Naive thymus-derived CD8-positive, alpha-beta T cell (primary cell): ENCODE measurements around the gene ZNF606. TPM values are rescaled to one million over a fixed set of nuclear protein-coding genes. Genes with fewer than 3 reads are reported as not detected.
A peak's percentile ranks its signal among the peaks of the same experiment; 100 is the strongest.

ENCODE experiments used
- ATAC-seq, 2 donors: fragments of 150-1000 bp; cut with Tn5 transposase in 1 of 2; sonication (Bioruptor Pico), chemical (Tn5 transposase) in 1 of 2; 1 replicate in 1 of 2; 2 replicates in 1 of 2; pipeline ENCODE4 v1.10.0; 2021; ENCODE audit warnings: mild to moderate bottlenecking in 2 of 2, moderate library complexity in 2 of 2
- POLR2A ChIA-PET: fragments of 350-600 bp; sonication (Branson Sonifier 250); formaldehyde crosslinking; loops from one replicate; lab custom pipeline; 2021; ENCODE audit warnings: antibody characterized with exemption; lab: Charles Lee
- DNase-seq, 10 donors: peaks; one replicate each; pipeline versions ENCODE4 v3.0.0 to v3.0.0-alpha.2; 2020 to 2022
- H3K27ac Mint-ChIP-seq, 10 donors: one replicate each; pipeline ENCODE4 v1.8.0; 2020 to 2022; ENCODE audit warnings: mild to moderate bottlenecking in 10 of 10, mixed read lengths in 10 of 10, moderate library complexity in 4 of 10, inconsistent platforms in 1 of 10
- H3K27me3 Mint-ChIP-seq, 5 donors: one replicate each; pipeline ENCODE4 v1.8.0; 2021 to 2022; ENCODE audit warnings: mixed read lengths in 5 of 5
- H3K36me3 Mint-ChIP-seq, 3 donors: one replicate each; pipeline ENCODE4 v1.8.0; 2020 to 2022; ENCODE audit warnings: mixed read lengths in 3 of 3, mild to moderate bottlenecking in 2 of 3, inconsistent platforms in 1 of 3
- H3K4me1 Mint-ChIP-seq, 4 donors: one replicate each; pipeline ENCODE4 v1.8.0; 2021 to 2022; ENCODE audit warnings: mixed read lengths in 4 of 4
- H3K4me3 Mint-ChIP-seq, 10 donors: one replicate each; pipeline ENCODE4 v1.8.0; 2020 to 2022; ENCODE audit warnings: mild to moderate bottlenecking in 10 of 10, mixed read lengths in 10 of 10, moderate library complexity in 6 of 10, inconsistent platforms in 1 of 10
- H3K9me3 Mint-ChIP-seq, 9 donors: one replicate each; pipeline ENCODE4 v1.8.0; 2020 to 2022; ENCODE audit warnings: mixed read lengths in 9 of 9, mild to moderate bottlenecking in 3 of 9, inconsistent platforms in 1 of 9, moderate library complexity in 1 of 9
- polyA plus RNA-seq, 3 donors: library from polyadenylated mRNA; unstranded; fragments of 300-500 nt; fragmentation: Illumina TruSeq; gene quantifications; one replicate each; pipeline ENCODE4 v1.2.3, GENCODE V29; 2021
- total RNA-seq, 8 experiments: library from RNA in 2 of 8; stranded (reverse) in 2 of 8; gene quantifications; one replicate each; pipeline ENCODE4 v1.2.3 and lab custom pipeline; 2021 to 2026

The ZNF606 gene
- total and polyA plus RNA-seq, 5 experiments from 2014 or later = 2.1 to 53.2 (median 6.5) TPM

DNA sequence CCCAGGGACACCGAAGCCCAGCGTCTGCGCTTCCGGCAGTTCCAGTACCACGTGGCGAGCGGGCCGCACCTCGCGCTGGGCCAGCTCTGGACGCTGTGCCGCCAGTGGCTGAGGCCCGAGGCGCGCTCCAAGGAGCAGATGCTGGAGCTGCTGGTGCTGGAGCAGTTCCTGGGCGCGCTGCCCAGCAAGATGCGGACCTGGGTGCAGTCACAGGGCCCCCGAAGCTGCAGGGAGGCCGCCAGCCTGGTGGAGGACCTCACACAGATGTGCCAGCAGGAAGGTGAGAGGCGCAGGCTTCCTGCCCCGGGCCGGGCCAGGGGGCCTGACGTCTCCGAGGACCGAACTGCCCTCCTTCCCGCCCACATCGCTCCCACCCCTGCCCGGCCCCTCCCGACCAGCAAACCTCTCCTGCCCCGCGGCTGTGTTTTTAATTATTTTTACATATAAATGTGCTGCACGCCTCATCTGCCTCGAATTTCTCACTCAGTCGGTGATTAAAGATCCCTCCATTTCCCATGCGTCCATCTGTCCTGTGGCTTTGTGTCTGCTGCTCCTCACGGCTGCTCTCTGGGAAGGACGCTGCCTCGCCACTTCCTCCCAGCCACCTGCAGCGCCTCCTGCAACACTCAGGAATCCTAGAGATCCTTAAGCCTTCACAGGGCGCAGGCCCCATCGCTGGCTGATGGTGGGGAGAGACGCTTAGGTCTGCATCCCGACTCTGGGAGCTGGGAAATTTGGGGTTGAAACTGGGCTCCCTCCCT is 35.5 kb upstream of the ZNF606 start:
- Mint-ChIP-seq H3K4me1 (peaks cover 0 to 10% (median 3%) of the 10 kb centered on the region in 4 donors), H3K27me3 (peaks cover 17 to 39% (median 38%) of the 10 kb centered on the region in 5 donors), H3K27ac (peak overlapping the region in 1 of 10 donors; percentile 62), H3K36me3 (peaks cover 30 to 40% (median 34%) of the 10 kb centered on the region in 3 donors), H3K9me3 (peaks cover 12 to 90% (median 38%) of the 10 kb centered on the region in 9 donors), H3K4me3 (no peak overlapping the region)
- POLR2A ChIA-PET = no interaction called here
- DNase-seq (no peak), ATAC-seq (no peak)

DNA sequence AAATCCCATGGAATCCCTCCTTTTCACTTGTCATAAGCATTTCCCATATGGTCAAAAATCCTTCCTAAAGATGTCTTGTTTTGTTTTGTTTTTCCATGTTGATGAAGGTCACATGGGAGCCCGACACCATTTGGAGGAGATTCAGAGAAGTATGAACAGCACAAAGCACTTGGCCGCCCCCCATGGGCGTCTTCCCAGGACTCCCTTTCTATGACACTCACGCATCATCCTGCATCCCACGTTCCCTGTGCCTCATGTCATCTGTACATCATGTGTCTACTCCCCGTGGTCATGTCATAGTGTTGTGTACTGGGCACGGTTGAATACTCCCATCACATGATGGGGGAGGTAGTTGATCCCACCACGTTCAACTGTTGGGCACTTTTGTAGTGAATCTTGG is 33.2 kb upstream of the ZNF606 start:
- H3K36me3 Mint-ChIP-seq = peaks cover 28 to 43% (median 32%) of the 10 kb centered on the region in 3 donors
- DNase-seq (no peak), ATAC-seq (no peak)
- H3K9me3 Mint-ChIP-seq = peaks cover 9 to 88% (median 36%) of the 10 kb centered on the region in 9 donors
- H3K27ac Mint-ChIP-seq = peak overlapping the region in 1 of 10 donors; percentile 58
- H3K4me1 Mint-ChIP-seq = peaks cover 0 to 10% (median 3%) of the 10 kb centered on the region in 4 donors
- POLR2A ChIA-PET = no interaction called here
- peaks cover 18 to 48% (median 36%) of the 10 kb centered on the region in 5 donors for H3K27me3 Mint-ChIP-seq
- peak overlapping the region in 2 of 10 donors; percentile 20 to 22 for H3K4me3 Mint-ChIP-seq

DNA sequence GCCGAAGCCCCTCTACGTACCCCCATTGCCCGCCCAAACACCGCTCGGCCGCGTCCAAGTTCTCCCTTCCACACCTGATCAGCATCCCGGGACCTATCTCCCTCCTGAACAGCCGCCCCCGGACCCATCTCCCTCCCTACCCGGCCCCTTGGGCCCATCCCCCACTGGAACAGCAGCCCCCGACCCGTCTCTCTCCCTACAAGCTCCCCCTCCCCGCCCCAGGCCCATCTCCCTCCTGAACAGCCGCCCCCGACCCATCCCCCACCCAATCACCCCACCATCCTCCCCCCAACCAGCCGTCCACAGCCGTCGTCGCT is 31.8 kb upstream of the ZNF606 start:
- peaks cover 10 to 88% (median 29%) of the 10 kb centered on the region in 9 donors for H3K9me3 Mint-ChIP-seq
- POLR2A ChIA-PET = interaction anchor here (1.0 kb wide), 1 partner anchor 25 kb away, joined by 3 read pairs; the partner anchor contains the start of gene ZNF135
- no peak overlapping the region for H3K27ac Mint-ChIP-seq
- ATAC-seq = no peak
- peaks cover 21 to 39% (median 33%) of the 10 kb centered on the region in 3 donors for H3K36me3 Mint-ChIP-seq
- peaks cover 18 to 48% (median 33%) of the 10 kb centered on the region in 5 donors for H3K27me3 Mint-ChIP-seq
- DNase-seq = no peak
- peaks cover 0 to 10% (median 4%) of the 10 kb centered on the region in 4 donors for H3K4me1 Mint-ChIP-seq
- H3K4me3 Mint-ChIP-seq = peak overlapping the region in 1 of 10 donors; percentile 58

DNA sequence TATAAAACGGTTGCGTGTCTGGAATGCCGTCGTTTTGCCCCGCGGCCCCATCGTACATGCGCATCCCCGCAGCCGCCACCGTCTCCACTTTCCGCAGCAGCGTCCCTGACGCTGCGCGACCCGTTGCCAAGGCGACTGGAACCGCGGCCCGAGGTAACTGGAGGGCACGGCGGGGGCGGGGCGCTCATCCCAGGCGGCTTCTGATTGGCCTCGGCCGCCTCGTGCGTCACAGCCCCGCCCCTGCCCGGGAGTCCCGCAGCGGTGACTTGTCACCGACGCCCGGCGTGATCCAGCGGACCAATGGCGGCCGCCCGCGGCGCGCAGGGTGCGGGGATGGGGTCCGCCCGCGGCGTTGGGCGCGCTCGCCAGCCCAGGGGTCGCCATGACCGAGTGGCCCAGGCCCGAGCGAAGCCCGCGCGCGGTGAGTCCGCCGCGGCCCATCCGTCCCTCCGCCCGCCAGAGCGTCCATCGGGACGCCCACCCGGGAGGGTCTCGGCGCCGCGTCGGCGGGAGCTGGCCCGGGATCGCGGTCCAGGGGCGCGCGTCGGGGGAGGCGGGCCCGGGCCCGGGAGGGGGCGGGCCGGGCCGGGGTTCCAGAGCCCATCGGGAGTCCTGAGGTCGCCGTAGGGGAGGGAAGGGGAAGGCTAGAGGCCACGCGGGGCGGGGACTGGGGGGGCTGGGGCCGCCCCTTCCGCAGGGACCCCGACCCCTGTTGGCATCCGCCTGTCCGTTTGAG is 31.3 kb upstream of the ZNF606 start, which contains the start of gene ZSCAN1:
Gene ZSCAN1, plus strand, starts transcription at position 285 of the 736 bp plus-strand sequence. CDS start 3,812 bp downstream, outside the sequence.
- H3K27me3 Mint-ChIP-seq = peaks cover 18 to 47% (median 33%) of the 10 kb centered on the region in 5 donors
- H3K36me3 Mint-ChIP-seq = peaks cover 21 to 37% (median 36%) of the 10 kb centered on the region in 3 donors
- DNase-seq = peak in 7 of 10 donors; percentile 2 to 89 (median 42)
- POLR2A ChIA-PET = interaction anchor here (1.0 kb wide), 1 partner anchor 25 kb away, joined by 3 read pairs; the partner anchor contains the start of gene ZNF135
- H3K9me3 Mint-ChIP-seq = peaks cover 10 to 88% (median 30%) of the 10 kb centered on the region in 9 donors
- peak within 1 kb of the TSS in 8 of 10 donors; percentile 3 to 78 (median 59) for H3K4me3 Mint-ChIP-seq
- ATAC-seq = peak; percentile 68 to 91
- peak within 1 kb of the TSS in 3 of 10 donors; percentile 5 to 74 (median 26) for H3K27ac Mint-ChIP-seq
- H3K4me1 Mint-ChIP-seq = peaks cover 0 to 10% (median 4%) of the 10 kb centered on the region in 4 donors

DNA sequence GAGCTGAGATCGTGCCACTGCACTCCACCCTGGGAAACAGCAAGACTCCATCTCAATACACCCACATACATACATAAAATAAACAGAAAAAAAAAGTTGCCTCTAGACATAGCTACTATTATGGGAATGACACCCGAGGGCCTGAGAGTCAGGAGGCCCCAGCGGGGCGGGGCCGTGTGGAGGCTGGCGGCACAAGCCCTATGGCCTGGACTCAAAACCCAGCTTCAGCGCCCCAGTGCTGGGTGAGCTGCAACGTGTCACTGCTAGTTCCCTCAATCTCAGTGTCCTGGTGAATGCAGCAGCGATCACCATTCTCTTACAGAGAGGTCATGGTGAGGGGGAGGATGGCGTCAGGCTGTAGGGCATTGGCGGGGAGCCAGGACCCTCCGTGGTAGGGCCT is 22.0 kb upstream of the ZNF606 start:
- H3K27me3 Mint-ChIP-seq = peaks cover 0 to 9% (median 2%) of the 10 kb centered on the region in 5 donors
- POLR2A ChIA-PET = interaction anchor here (1.9 kb wide), 1 partner anchor 34 kb away, joined by 11 read pairs; the partner anchor contains the start of gene ZNF135
- no peak overlapping the region for H3K4me3 Mint-ChIP-seq
- H3K9me3 Mint-ChIP-seq = peaks cover 1 to 84% (median 29%) of the 10 kb centered on the region in 9 donors
- H3K36me3 Mint-ChIP-seq = peaks cover 6 to 14% (median 9%) of the 10 kb centered on the region in 3 donors
- H3K27ac Mint-ChIP-seq = no peak overlapping the region
- DNase-seq = no peak
- peaks cover 0 to 3% (median 2%) of the 10 kb centered on the region in 4 donors for H3K4me1 Mint-ChIP-seq
- ATAC-seq = no peak

DNA sequence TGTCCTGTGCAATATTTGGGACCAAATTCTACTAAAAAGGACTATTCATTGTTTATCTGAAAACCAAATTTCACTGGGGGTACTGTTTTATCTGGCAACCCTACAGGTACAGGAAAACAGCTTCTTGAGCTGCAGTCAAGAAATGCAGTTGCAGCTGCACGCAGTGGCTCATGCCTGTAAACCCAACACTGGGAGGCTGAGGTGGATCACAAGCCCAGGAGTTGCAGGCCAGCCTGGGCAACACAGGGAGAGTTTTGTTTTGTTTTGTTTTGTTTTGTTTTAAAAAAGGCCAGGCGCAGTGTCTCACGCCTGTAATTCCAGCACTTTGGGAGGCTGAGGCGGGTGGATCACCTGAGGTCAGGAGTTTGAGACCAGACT is 19.7 kb upstream of the ZNF606 start:
- peaks cover 0 to 3% (median under 1%) of the 10 kb centered on the region in 4 donors for H3K4me1 Mint-ChIP-seq
- no peak overlapping the region for H3K4me3 Mint-ChIP-seq
- ATAC-seq = peak; percentile 27 to 45
- H3K36me3 Mint-ChIP-seq = peaks cover 2 to 11% (median 9%) of the 10 kb centered on the region in 3 donors
- H3K9me3 Mint-ChIP-seq = peaks cover 0 to 80% (median 23%) of the 10 kb centered on the region in 9 donors
- H3K27me3 Mint-ChIP-seq = peaks cover 0 to 4% (median 2%) of the 10 kb centered on the region in 5 donors
- peak overlapping the region in 3 of 10 donors; percentile 12 to 69 (median 58) for H3K27ac Mint-ChIP-seq
- POLR2A ChIA-PET = interaction anchor here (0.6 to 1.2 kb wide), 4 partner anchors 37 to 498 kb away, joined by 3 to 9 read pairs (median 3); partner anchors contain the start of genes ZBTB45, ZNF135 and ZNF329
- peak in 1 of 10 donors; percentile 1 for DNase-seq

DNA sequence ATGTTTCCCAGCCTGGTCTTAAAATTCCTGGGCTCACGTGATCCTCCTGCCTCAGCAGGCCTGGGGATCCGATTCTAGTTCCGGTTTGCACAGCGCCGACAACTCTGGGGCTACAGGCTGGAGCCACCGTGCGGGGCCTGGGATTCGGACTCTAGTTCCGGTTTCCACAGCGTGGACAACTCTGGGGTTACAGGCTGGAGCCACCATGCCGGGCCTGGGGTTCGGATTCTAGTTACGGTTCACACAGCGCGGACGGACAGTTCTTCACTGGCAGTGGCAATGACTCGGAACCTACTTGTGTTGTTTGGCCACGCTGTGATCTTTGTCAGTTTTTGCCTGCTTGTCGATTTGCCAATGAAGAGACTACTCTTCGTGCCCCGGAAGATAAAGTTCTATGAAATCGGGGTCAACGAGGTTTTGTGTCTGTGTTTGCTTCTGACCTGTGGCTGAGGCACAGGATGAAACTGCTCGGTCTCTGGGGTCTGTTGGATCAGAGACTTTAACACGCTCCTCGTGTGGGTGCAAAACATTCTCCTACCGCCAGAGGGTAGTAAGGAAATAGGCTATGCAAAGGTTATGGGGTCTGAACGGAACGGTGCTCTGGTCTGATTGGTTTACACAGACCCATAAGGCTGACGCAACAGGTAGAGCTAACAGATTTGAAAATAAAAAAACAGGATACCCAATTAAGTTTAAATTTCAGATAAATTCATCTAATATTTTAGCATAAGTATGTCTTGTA is 19.1 kb upstream of the ZNF606 start:
- Mint-ChIP-seq H3K9me3 (peaks cover 0 to 81% (median 27%) of the 10 kb centered on the region in 9 donors), H3K27ac (peak overlapping the region in 2 of 10 donors; percentile 58 to 68), H3K4me3 (no peak overlapping the region)

DNA sequence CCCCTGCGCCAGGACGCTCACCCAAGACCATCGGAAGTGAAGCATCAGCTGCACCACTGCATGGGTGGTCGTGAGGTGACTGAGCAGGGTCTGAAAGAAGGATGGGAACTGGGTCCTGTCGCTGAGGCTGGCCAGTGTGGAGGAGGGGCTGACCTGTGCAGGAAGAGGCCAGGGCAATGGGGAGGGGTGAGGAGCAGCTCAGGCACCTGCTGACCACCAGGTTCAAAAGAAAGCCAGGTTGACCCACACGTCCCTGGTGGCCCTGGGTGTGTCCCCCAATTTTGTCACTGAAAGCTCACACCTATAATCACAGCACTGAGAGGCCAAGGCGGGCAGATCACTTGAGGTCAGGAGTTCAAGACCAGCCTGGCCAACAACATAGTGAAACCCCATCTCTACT is 17.5 kb upstream of the ZNF606 start:
- Mint-ChIP-seq H3K9me3 (peaks cover 0 to 76% (median 23%) of the 10 kb centered on the region in 9 donors), H3K4me1 (peaks cover 0 to 3% (median under 1%) of the 10 kb centered on the region in 4 donors), H3K27ac (no peak overlapping the region), H3K27me3 (peaks cover 0 to 8% (median 7%) of the 10 kb centered on the region in 5 donors), H3K4me3 (no peak overlapping the region), H3K36me3 (peaks cover under 1 to 15% (median 2%) of the 10 kb centered on the region in 3 donors)
- ATAC-seq = no peak
- DNase-seq = no peak
- POLR2A ChIA-PET = no interaction called here

More for the DNA sequence above, 19.1 kb upstream of the ZNF606 start:
- DNase-seq (peak in 8 of 10 donors; percentile 18 to 90 (median 54)), ATAC-seq (peak; percentile 97 to 100)
- Mint-ChIP-seq H3K4me1 (peaks cover 0 to 3% (median under 1%) of the 10 kb centered on the region in 4 donors), H3K27me3 (peaks cover 0 to 7% (median 4%) of the 10 kb centered on the region in 5 donors), H3K36me3 (peaks cover 2 to 13% (median 9%) of the 10 kb centered on the region in 3 donors)
- POLR2A ChIA-PET = interaction anchor here (0.6 to 1.2 kb wide), 3 partner anchors 38 to 134 kb away, joined by 3 to 9 read pairs (median 3); partner anchors contain the start of genes ZNF135 and ZNF329

DNA sequence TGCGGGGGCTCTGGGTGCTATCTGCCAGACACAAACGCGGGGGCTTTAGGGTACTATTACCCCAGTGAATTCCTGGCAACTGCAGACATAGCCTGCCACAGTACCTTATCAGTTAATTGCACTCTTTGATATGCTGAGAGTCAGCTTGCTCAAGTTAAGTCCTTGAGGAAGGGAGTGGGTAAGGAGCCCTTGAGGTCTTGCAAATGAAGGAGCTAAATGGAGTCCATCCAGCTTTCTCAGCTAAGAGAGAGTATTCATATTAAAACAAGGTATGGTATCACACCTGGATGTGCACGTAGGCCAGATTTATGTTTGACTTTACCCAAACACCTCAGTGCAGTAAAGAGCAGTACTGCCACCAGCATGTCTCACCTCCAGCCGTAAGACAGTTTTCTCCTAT is 11.5 kb upstream of the ZNF606 start:
- Mint-ChIP-seq H3K36me3 (peaks cover 9 to 30% (median 11%) of the 10 kb centered on the region in 3 donors), H3K4me3 (no peak overlapping the region), H3K27me3 (peaks cover 4 to 10% (median 7%) of the 10 kb centered on the region in 5 donors), H3K4me1 (no peaks in the 10 kb centered on the region), H3K9me3 (peaks cover 0 to 79% (median 27%) of the 10 kb centered on the region in 9 donors), H3K27ac (no peak overlapping the region)
- POLR2A ChIA-PET = no interaction called here
- ATAC-seq (no peak), DNase-seq (no peak)

DNA sequence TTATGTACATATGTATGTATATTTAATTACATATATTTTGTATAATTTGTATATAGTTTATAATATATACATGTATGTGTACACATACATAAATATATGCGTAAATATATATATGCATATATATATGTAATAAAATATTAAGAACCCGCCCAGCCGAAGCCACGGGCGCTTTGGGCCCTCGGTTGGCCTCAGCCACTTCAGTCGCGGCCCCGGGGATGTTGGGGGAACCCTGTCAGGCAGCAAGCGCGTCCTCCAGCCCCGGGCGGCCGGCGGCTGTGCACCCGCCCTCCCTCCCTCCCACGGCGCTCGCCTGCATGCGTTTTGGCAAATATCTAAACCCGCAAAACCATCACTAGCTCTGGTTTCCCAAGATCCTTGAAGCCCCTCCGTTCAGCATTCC is 7.9 kb upstream of the ZNF606 start:
- Mint-ChIP-seq H3K9me3 (peaks cover 10 to 85% (median 32%) of the 10 kb centered on the region in 9 donors), H3K27me3 (peaks cover 0 to 9% (median 0%) of the 10 kb centered on the region in 5 donors), H3K4me1 (no peaks in the 10 kb centered on the region), H3K27ac (peak overlapping the region in 3 of 10 donors; percentile 63 to 94 (median 86)), H3K4me3 (peak overlapping the region in 6 of 10 donors; percentile 45 to 86 (median 62)), H3K36me3 (peaks cover 21 to 41% (median 38%) of the 10 kb centered on the region in 3 donors)
- DNase-seq (no peak), ATAC-seq (no peak)
- POLR2A ChIA-PET = interaction anchor here (1.6 kb wide), 1 partner anchor 8 kb away, joined by 10 read pairs; the partner anchor contains the start of gene ZNF606
